Activated CD4-positive, alpha-beta memory T cell treated with anti-CD3 and anti-CD28 coated beads for 36 hours (primary cell): ENCODE results near the gene NF1. TPM values are rescaled to one million over a fixed set of nuclear protein-coding genes. Genes with fewer than 3 reads are reported as not detected.

Experiments used
- CTCF ChIA-PET: fragments of 350-600 bp; sonication (Branson Sonifier 250); formaldehyde crosslinking; loops from one replicate; lab custom pipeline; 2021; ENCODE audit warnings: antibody characterized with exemption, inconsistent platforms; lab: Charles Lee
- POLR2A ChIA-PET: fragments of 350-600 bp; sonication (Branson Sonifier 250); formaldehyde crosslinking; loops from one replicate; lab custom pipeline; 2021; ENCODE audit warnings: antibody characterized with exemption; lab: Charles Lee
- DNase-seq: peaks from one replicate; pipeline ENCODE4 v3.0.0-alpha.2; 2020
- H3K27ac Mint-ChIP-seq: one replicate; pipeline ENCODE4 v1.8.0; 2021; ENCODE audit warnings: mixed read lengths
- H3K27me3 Mint-ChIP-seq: one replicate; pipeline ENCODE4 v1.8.0; 2021; ENCODE audit warnings: mixed read lengths
- H3K36me3 Mint-ChIP-seq: one replicate; pipeline ENCODE4 v1.8.0; 2021; ENCODE audit warnings: mixed read lengths
- H3K4me1 Mint-ChIP-seq: one replicate; pipeline ENCODE4 v1.8.0; 2021; ENCODE audit warnings: low read depth, mixed read lengths
- H3K4me3 Mint-ChIP-seq: one replicate; pipeline ENCODE4 v1.8.0; 2021; ENCODE audit warnings: mild to moderate bottlenecking, mixed read lengths
- H3K9me3 Mint-ChIP-seq: one replicate; pipeline ENCODE4 v1.8.0; 2021; ENCODE audit warnings: mixed read lengths
- intact Hi-C: fragments of 100-400 bp; cut with micrococcal nuclease; formaldehyde crosslinking; loops from one replicate; pipeline ENCODE4 v1.15.1; 2023
- total RNA-seq, 2 experiments: library from RNA; stranded (reverse); gene quantifications; one replicate each; pipeline ENCODE4 v1.2.3, GENCODE V29; 2021

Gene NF1
- total RNA-seq, 2 experiments from 2014 or later = 26.5 to 27.0 TPM

GRCh38 chr17:31385428-31386285 lies 290.9 kb downstream of the NF1 start:
- no peaks in the 10 kb centered on the region for H3K4me1 Mint-ChIP-seq
- CTCF ChIA-PET = interaction anchor here (0.7 kb wide), 1 partner anchor 456 kb away, joined by 3 read pairs; no protein-coding TSS in a partner anchor
- intact Hi-C loops = no loop called here
- no peak overlapping the region for H3K4me3 Mint-ChIP-seq
- H3K27ac Mint-ChIP-seq = no peak overlapping the region
- DNase-seq = no peak
- H3K27me3 Mint-ChIP-seq = peaks cover 13% of the 10 kb centered on the region
- H3K36me3 Mint-ChIP-seq = peaks cover 1% of the 10 kb centered on the region
- POLR2A ChIA-PET = no interaction called here
- H3K9me3 Mint-ChIP-seq = no peaks in the 10 kb centered on the region

GRCh38 chr17:31386542-31387075 lies 291.8 kb downstream of the NF1 start:
- no peaks in the 10 kb centered on the region for H3K9me3 Mint-ChIP-seq
- peaks cover 1% of the 10 kb centered on the region for H3K36me3 Mint-ChIP-seq
- intact Hi-C loops = no loop called here
- no peak for DNase-seq
- H3K27me3 Mint-ChIP-seq = peaks cover 15% of the 10 kb centered on the region
- H3K27ac Mint-ChIP-seq = no peak overlapping the region
- H3K4me3 Mint-ChIP-seq = no peak overlapping the region
- ChIA-PET CTCF (no interaction called here), POLR2A (no interaction called here)
- H3K4me1 Mint-ChIP-seq = no peaks in the 10 kb centered on the region

- H3K9me3 Mint-ChIP-seq = no peaks in the 10 kb centered on the region
- POLR2A ChIA-PET = no interaction called here
- H3K36me3 Mint-ChIP-seq = peaks cover 1% of the 10 kb centered on the region
- intact Hi-C loops = no loop called here
- no peak overlapping the region for H3K27ac Mint-ChIP-seq
- no peak for DNase-seq
- H3K4me1 Mint-ChIP-seq = no peaks in the 10 kb centered on the region
- CTCF ChIA-PET = interaction anchor here (0.7 to 3.6 kb wide), 2 partner anchors 32 to 136 kb away, joined by 3 to 39 read pairs; no protein-coding TSS in a partner anchor
- no peak overlapping the region for H3K4me3 Mint-ChIP-seq
- H3K27me3 Mint-ChIP-seq = peaks cover 18% of the 10 kb centered on the region
These were observed 292.7 kb downstream of the NF1 start for GRCh38 chr17:31387438-31387837.

- ChIA-PET POLR2A (no interaction called here), CTCF (interaction anchor here (1.6 to 3.6 kb wide), 2 partner anchors 135 to 147 kb away, joined by 7 to 39 read pairs; no protein-coding TSS in a partner anchor)
- Mint-ChIP-seq H3K27me3 (peaks cover 27% of the 10 kb centered on the region), H3K4me1 (no peaks in the 10 kb centered on the region), H3K9me3 (no peaks in the 10 kb centered on the region), H3K4me3 (no peak overlapping the region), H3K27ac (no peak overlapping the region), H3K36me3 (no peaks in the 10 kb centered on the region)
- no peak for DNase-seq
- intact Hi-C loops = loop anchor here (2.0 kb wide), 1 partner anchor 136 kb away; no protein-coding TSS in a partner anchor
These were observed 293.6 kb downstream of the NF1 start for GRCh38 chr17:31388351-31388750.

- CTCF ChIA-PET = interaction anchor here (0.8 to 3.6 kb wide), 19 partner anchors 9 to 454 kb away, joined by 3 to 39 read pairs (median 5); no protein-coding TSS in a partner anchor
- Mint-ChIP-seq H3K4me3 (no peak overlapping the region), H3K27me3 (peaks cover 31% of the 10 kb centered on the region), H3K9me3 (no peaks in the 10 kb centered on the region), H3K27ac (no peak overlapping the region), H3K4me1 (no peaks in the 10 kb centered on the region), H3K36me3 (no peaks in the 10 kb centered on the region)
- DNase-seq = peak; percentile 57
- intact Hi-C loops = loop anchor here (2.0 kb wide), 1 partner anchor 136 kb away; no protein-coding TSS in a partner anchor
- POLR2A ChIA-PET = interaction anchor here (0.9 kb wide), 1 partner anchor 320 kb away, joined by 3 read pairs; no protein-coding TSS in a partner anchor
These were observed 294.2 kb downstream of the NF1 start for GRCh38 chr17:31388770-31389656.

- H3K9me3 Mint-ChIP-seq = no peaks in the 10 kb centered on the region
- CTCF ChIA-PET = interaction anchor here (0.8 to 3.6 kb wide), 19 partner anchors 8 to 453 kb away, joined by 3 to 39 read pairs (median 5); no protein-coding TSS in a partner anchor
- POLR2A ChIA-PET = interaction anchor here (0.9 kb wide), 1 partner anchor 321 kb away, joined by 3 read pairs; no protein-coding TSS in a partner anchor
- H3K4me3 Mint-ChIP-seq = peak overlapping the region; percentile 45
- no peaks in the 10 kb centered on the region for H3K4me1 Mint-ChIP-seq
- no peak for DNase-seq
- intact Hi-C loops = loop anchor here (2.0 kb wide), 1 partner anchor 135 kb away; no protein-coding TSS in a partner anchor
- peaks cover 36% of the 10 kb centered on the region for H3K27me3 Mint-ChIP-seq
- H3K27ac Mint-ChIP-seq = no peak overlapping the region
- no peaks in the 10 kb centered on the region for H3K36me3 Mint-ChIP-seq
These were observed 295.0 kb downstream of the NF1 start for GRCh38 chr17:31389657-31390381.

- peaks cover 41% of the 10 kb centered on the region for H3K27me3 Mint-ChIP-seq
- H3K4me3 Mint-ChIP-seq = peak overlapping the region; percentile 45
- no peaks in the 10 kb centered on the region for H3K9me3 Mint-ChIP-seq
- ChIA-PET CTCF (interaction anchor here (0.9 to 3.6 kb wide), 5 partner anchors 12 to 451 kb away, joined by 3 to 39 read pairs (median 7); no protein-coding TSS in a partner anchor), POLR2A (no interaction called here)
- intact Hi-C loops = no loop called here
- peak; percentile 7 for DNase-seq
- H3K4me1 Mint-ChIP-seq = no peaks in the 10 kb centered on the region
- H3K36me3 Mint-ChIP-seq = no peaks in the 10 kb centered on the region
- no peak overlapping the region for H3K27ac Mint-ChIP-seq
These were observed 295.6 kb downstream of the NF1 start for GRCh38 chr17:31390426-31390747.

- intact Hi-C loops = no loop called here
- POLR2A ChIA-PET = no interaction called here
- Mint-ChIP-seq H3K27me3 (peaks cover 42% of the 10 kb centered on the region), H3K27ac (no peak overlapping the region), H3K9me3 (no peaks in the 10 kb centered on the region), H3K36me3 (no peaks in the 10 kb centered on the region), H3K4me3 (peak overlapping the region; percentile 66), H3K4me1 (no peaks in the 10 kb centered on the region)
- DNase-seq = peak; percentile 8
- CTCF ChIA-PET = interaction anchor here (3.6 kb wide), 1 partner anchor 133 kb away, joined by 39 read pairs; no protein-coding TSS in a partner anchor
These were observed 296.1 kb downstream of the NF1 start for GRCh38 chr17:31390748-31391495.

- CTCF ChIA-PET = no interaction called here
- intact Hi-C loops = no loop called here
- H3K9me3 Mint-ChIP-seq = no peaks in the 10 kb centered on the region
- no peaks in the 10 kb centered on the region for H3K4me1 Mint-ChIP-seq
- POLR2A ChIA-PET = no interaction called here
- H3K4me3 Mint-ChIP-seq = peak within 1 kb of the TSS; percentile 66
- H3K27ac Mint-ChIP-seq = no peak within 1 kb of the TSS
- peak; percentile 15 for DNase-seq
- H3K36me3 Mint-ChIP-seq = no peaks in the 10 kb centered on the region
- H3K27me3 Mint-ChIP-seq = peaks cover 42% of the 10 kb centered on the region
These were observed 296.7 kb downstream of the NF1 start, which contains the start of gene RAB11FIP4 for GRCh38 chr17:31391496-31391949. RAB11FIP4 (plus strand) TSS chr17:31391675; CDS start chr17:31391853, 178 bp downstream.

GRCh38 chr17:31392002-31392855 lies 297.5 kb downstream of the NF1 start:
- no peaks in the 10 kb centered on the region for H3K9me3 Mint-ChIP-seq

More at GRCh38 chr17:31392002-31392855, 297.5 kb downstream of the NF1 start:
- no peaks in the 10 kb centered on the region for H3K36me3 Mint-ChIP-seq
- H3K27me3 Mint-ChIP-seq = peaks cover 42% of the 10 kb centered on the region
- peak overlapping the region; percentile 6 for H3K4me3 Mint-ChIP-seq
- intact Hi-C loops = no loop called here
- peak; percentile 7 for DNase-seq
- ChIA-PET CTCF (no interaction called here), POLR2A (no interaction called here)
- no peaks in the 10 kb centered on the region for H3K4me1 Mint-ChIP-seq
- H3K27ac Mint-ChIP-seq = no peak overlapping the region
